Central memory CD8-positive, alpha-beta T cell (primary cell): Measurements from ENCODE around the gene ASCC3.

Source experiments
- ATAC-seq: fragments of 150-1000 bp; cut with Tn5 transposase; replicated peaks from 2 replicates; pipeline ENCODE4 v1.10.0; 2022; ENCODE audit warnings: mild to moderate bottlenecking, moderate FRiP score, moderate number of reproducible peaks; ENCODE audit not compliant: poor library complexity, severe bottlenecking; ENCODE audit errors: extremely low read depth
- DNase-seq, 2 donors: peaks; one replicate each; pipeline ENCODE4 v3.0.0; 2021; ENCODE audit warnings: low spot score in 2 of 2
- H3K27ac Mint-ChIP-seq: one replicate; pipeline ENCODE4 v1.8.0; 2022; ENCODE audit warnings: low read depth, mild to moderate bottlenecking, moderate library complexity, mixed read lengths
- H3K27me3 Mint-ChIP-seq: one replicate; pipeline ENCODE4 v1.8.0; 2022; ENCODE audit warnings: mixed read lengths
- H3K36me3 Mint-ChIP-seq: one replicate; pipeline ENCODE4 v1.8.0; 2022; ENCODE audit warnings: mild to moderate bottlenecking, moderate library complexity, mixed read lengths; ENCODE audit not compliant: insufficient read depth
- H3K4me1 Mint-ChIP-seq: one replicate; pipeline ENCODE4 v1.8.0; 2022; ENCODE audit warnings: mixed read lengths
- H3K4me3 Mint-ChIP-seq: one replicate; pipeline ENCODE4 v1.8.0; 2022; ENCODE audit warnings: mild to moderate bottlenecking, moderate library complexity, mixed read lengths
- H3K9me3 Mint-ChIP-seq: one replicate; pipeline ENCODE4 v1.8.0; 2022; ENCODE audit warnings: mixed read lengths

The ASCC3 gene

DNA sequence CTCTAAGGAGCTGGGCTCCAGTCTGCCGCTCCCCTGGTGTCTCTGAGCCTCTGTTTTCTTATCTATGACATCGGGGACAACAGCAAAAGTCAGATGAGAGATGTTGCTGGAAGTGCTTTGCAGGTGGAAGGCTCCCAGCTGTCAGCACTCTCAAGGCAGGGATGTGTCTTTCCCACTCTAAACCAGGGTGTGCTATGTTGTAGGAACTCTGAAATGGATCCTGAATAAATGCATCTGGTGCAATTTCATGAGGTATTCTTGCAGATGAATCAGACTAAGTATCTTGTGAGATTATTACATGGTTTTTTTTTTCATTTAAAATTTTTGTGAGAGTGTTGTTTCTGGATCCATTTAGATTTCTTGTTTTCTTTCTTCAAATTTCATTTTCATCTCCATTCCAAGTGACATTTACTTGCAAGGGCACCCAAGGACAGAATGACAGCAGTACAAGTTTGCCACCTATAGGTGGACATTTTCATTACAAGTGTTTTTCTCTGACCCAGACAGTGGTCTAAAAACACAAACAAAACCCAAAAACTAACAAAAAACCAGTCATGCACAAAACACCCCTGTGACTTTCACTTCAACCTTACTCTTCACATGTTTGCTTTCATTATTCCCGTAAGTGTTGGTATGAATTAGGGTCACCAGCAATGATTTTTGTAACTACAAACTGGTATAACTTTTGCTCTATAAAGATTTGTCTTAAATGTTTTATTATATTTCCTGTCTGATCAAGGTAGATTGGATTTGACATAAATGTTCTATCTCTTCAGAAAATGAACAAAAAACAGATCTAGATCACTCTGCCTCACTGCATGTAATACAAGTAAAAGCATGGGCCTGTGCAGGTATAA lies 401.7 kb downstream of the ASCC3 start:
- Mint-ChIP-seq H3K36me3 (no peaks in the 10 kb centered on the region), H3K4me3 (no peak overlapping the region), H3K27ac (no peak overlapping the region), H3K9me3 (no peaks in the 10 kb centered on the region), H3K4me1 (no peaks in the 10 kb centered on the region), H3K27me3 (peaks cover 8% of the 10 kb centered on the region)
- no peak for ATAC-seq
- DNase-seq = no peak

DNA sequence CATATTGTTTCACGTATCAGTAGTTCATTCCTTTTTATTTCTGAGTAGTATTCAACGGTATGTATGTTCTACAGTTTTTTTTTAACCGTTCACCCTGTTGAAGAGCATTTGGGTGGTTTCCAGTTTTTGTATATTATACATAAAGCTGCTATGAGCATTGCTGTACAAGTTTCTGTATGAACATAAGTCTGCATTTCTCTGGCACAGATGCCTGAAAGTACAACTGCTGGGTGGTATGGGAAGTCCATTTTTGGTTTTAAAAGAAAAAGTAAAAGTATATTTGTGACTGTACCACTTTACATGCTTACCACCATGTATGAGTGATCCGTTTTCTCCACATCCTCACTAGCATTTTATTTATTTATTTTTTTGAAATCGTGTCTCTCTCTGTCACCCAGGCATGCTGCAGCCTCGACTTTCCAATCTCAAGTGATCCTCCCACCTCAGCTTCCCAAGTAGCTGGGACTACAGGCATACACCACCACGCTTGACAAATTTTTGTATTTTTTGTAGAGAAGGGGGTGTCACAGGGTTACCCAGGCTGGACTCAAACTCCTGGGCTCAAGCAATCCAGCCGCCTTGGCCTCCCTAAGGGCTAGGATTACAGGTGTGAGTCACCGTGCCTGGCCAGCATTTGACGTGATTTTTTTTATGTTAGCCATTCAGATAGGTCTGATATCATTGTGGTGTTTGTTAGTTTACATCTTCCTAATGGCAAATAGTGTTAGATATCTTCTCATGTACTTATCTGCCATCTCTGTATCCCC lies 405.4 kb downstream of the ASCC3 start:
- Mint-ChIP-seq H3K36me3 (no peaks in the 10 kb centered on the region), H3K4me1 (no peaks in the 10 kb centered on the region), H3K27ac (no peak overlapping the region), H3K27me3 (peaks cover 32% of the 10 kb centered on the region), H3K9me3 (no peaks in the 10 kb centered on the region), H3K4me3 (no peak overlapping the region)
- DNase-seq = no peak
- ATAC-seq = no peak

DNA sequence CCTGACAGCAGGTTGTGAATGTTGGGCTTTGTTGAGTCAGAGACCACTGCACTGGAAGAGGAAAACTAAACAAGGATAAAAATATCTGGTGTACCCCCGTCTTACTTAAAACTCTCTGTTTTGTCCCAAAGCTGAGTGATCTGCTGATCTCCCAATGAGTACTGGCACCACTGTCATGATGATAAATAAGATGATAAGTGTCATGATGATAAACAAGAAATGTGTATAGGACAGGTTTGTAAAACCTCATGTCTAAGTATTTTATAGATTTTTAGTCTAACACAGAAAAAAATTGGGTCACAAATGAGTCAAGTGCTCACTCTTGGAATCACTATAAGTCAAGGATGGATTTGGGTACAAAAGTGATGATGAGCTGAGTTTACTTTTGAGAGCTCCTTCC lies 407.9 kb downstream of the ASCC3 start:
- Mint-ChIP-seq H3K27me3 (peaks cover 33% of the 10 kb centered on the region), H3K4me1 (no peaks in the 10 kb centered on the region), H3K36me3 (no peaks in the 10 kb centered on the region), H3K4me3 (no peak overlapping the region), H3K27ac (no peak overlapping the region), H3K9me3 (no peaks in the 10 kb centered on the region)
- no peak for DNase-seq
- ATAC-seq = no peak

DNA sequence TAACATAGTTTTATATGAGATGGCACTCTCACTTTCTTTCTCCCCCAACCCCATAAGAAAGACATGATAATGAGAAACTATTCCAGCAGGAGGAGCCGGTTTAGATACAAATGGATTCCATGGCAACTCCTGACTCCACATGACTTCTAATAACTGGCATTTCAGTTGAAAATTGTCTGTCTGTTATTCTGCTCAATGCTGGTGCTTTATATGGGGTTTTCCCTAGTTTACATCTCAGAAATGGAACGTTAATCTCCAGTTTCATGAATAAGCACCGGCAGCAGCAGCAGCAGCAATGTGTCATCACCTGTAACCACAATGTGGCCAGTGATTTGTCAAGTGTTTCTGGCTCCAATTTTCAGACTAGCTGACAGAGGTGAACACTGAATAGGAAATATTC lies 408.5 kb downstream of the ASCC3 start:
- no peaks in the 10 kb centered on the region for H3K4me1 Mint-ChIP-seq
- DNase-seq (no peak), ATAC-seq (no peak)
- H3K36me3 Mint-ChIP-seq = no peaks in the 10 kb centered on the region
- no peaks in the 10 kb centered on the region for H3K9me3 Mint-ChIP-seq
- no peak overlapping the region for H3K27ac Mint-ChIP-seq
- no peak overlapping the region for H3K4me3 Mint-ChIP-seq
- H3K27me3 Mint-ChIP-seq = peaks cover 33% of the 10 kb centered on the region

- DNase-seq (no peak), ATAC-seq (no peak)
- Mint-ChIP-seq H3K36me3 (peaks cover 7% of the 10 kb centered on the region), H3K4me3 (no peak overlapping the region), H3K27ac (no peak overlapping the region), H3K9me3 (no peaks in the 10 kb centered on the region), H3K4me1 (peaks cover 14% of the 10 kb centered on the region), H3K27me3 (peaks cover 25% of the 10 kb centered on the region)
Observed at GRCh38 chr6:100470422-100471120, 410.6 kb downstream of the ASCC3 start.

DNA sequence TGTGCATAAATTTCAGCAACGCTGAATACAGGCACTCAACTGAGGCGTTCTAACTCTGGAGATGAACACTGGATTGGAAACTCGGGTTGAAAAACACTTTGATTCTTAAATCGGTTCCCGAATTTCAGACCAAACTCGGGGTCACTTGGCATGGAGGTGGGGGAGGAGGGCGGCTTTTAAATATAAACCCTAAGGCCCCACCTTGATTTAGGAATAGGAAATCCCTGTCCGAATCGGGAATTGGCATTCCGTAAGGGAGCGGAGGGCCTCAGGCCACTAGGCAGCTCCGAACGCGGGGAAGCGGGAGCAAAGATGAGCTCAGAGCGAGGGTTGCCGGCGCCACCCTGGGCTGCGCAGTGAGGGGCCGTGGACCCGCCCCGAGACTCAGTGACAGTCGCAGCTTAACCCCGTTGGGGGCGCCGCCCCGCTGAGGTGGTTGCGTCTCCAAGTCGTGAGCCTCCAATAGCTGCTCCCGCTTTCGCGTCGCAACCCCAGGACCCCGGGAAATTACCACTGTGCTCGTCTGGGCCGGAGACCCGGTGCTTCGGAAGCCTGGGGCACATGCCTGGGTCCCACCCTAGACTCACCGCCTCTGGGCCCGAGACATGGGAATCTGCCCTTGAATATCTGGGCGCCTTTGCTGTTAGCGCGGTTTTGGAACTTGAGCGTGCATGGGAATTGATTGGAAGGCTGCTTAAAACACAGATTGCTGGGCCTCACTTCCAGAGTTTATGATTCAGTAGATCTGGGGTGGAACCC lies 411.8 kb downstream of the ASCC3 start:
- Mint-ChIP-seq H3K9me3 (no peaks in the 10 kb centered on the region), H3K36me3 (peaks cover 7% of the 10 kb centered on the region), H3K27ac (no peak overlapping the region), H3K4me1 (peaks cover 14% of the 10 kb centered on the region), H3K27me3 (peaks cover 25% of the 10 kb centered on the region), H3K4me3 (no peak overlapping the region)
- DNase-seq = no peak
- ATAC-seq = no peak

DNA sequence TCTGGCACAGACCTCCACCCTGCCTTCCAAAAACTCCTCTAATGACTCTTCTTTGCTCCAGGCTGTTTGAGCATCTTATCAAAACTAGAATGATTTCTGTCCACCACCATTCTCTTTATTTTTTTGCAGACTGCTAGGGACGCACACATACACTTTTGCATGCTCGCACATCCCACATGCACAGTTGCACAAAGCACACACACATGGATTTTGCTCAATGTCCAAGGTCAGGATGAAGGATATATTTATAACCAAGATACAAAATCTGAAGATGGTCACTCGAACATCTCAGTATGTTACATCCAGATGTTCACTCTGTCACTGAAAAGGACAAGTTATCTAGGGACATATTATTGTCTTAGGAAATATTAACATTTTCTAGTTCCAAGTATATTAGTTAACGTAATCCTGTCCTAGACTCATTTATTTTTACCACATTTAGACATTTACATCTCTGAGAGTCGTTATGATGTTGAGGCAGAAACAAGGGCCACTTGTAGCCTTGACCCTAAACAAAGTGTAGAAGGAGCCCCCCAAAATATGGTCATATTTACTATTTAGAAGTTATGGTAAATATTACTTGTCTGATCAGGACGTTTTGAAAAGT lies 413.0 kb downstream of the ASCC3 start:
- no peaks in the 10 kb centered on the region for H3K9me3 Mint-ChIP-seq
- ATAC-seq (no peak), DNase-seq (no peak)
- no peak overlapping the region for H3K4me3 Mint-ChIP-seq
- H3K4me1 Mint-ChIP-seq = peaks cover 14% of the 10 kb centered on the region
- peaks cover 10% of the 10 kb centered on the region for H3K36me3 Mint-ChIP-seq
- no peak overlapping the region for H3K27ac Mint-ChIP-seq
- peaks cover 15% of the 10 kb centered on the region for H3K27me3 Mint-ChIP-seq

- H3K27ac Mint-ChIP-seq = no peak overlapping the region
- no peak for ATAC-seq
- H3K9me3 Mint-ChIP-seq = no peaks in the 10 kb centered on the region
- H3K36me3 Mint-ChIP-seq = peaks cover 10% of the 10 kb centered on the region
- no peak for DNase-seq
- H3K4me1 Mint-ChIP-seq = peaks cover 14% of the 10 kb centered on the region
- peaks cover 15% of the 10 kb centered on the region for H3K27me3 Mint-ChIP-seq
- no peak overlapping the region for H3K4me3 Mint-ChIP-seq
Observed at GRCh38 chr6:100467129-100468015, 413.8 kb downstream of the ASCC3 start.

DNA sequence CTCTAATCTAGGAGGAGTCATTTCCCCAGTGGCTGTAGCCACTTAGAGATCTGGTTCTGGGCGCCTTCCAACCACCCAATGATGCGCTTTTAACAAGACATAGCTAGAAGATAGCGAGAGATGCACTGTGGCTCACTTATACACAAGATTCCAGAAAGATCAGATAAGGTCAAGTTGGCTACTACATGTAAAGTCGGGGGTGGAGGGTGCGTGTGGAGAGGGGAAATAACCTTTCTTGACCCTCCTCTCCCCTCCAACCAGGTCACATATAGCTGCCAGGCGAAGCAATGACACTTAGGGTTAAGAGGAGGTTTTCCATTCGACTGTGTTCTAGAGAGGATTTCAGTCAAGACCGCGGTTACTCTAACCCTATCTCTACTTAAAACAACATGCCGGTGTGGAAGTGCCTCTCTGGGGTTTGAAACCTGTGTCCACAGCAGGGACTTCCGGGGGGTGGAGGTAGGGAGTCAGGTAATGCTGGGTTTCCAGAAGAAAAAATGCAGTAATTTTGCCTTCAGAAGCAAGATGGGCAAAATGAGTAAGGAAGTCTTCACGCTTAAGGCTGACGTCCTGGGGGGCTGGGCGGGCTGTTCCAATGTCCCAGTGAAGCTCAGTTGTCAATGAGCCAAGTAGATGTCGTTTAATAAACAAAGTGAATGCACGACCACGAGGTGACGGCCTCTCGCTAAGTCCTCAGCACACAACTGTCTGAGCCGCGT lies 414.6 kb downstream of the ASCC3 start:
- peaks cover 20% of the 10 kb centered on the region for H3K4me1 Mint-ChIP-seq
- no peaks in the 10 kb centered on the region for H3K9me3 Mint-ChIP-seq
- no peak overlapping the region for H3K27ac Mint-ChIP-seq
- peaks cover 10% of the 10 kb centered on the region for H3K27me3 Mint-ChIP-seq
- no peak for DNase-seq
- H3K4me3 Mint-ChIP-seq = no peak overlapping the region
- no peak for ATAC-seq
- peaks cover 12% of the 10 kb centered on the region for H3K36me3 Mint-ChIP-seq

DNA sequence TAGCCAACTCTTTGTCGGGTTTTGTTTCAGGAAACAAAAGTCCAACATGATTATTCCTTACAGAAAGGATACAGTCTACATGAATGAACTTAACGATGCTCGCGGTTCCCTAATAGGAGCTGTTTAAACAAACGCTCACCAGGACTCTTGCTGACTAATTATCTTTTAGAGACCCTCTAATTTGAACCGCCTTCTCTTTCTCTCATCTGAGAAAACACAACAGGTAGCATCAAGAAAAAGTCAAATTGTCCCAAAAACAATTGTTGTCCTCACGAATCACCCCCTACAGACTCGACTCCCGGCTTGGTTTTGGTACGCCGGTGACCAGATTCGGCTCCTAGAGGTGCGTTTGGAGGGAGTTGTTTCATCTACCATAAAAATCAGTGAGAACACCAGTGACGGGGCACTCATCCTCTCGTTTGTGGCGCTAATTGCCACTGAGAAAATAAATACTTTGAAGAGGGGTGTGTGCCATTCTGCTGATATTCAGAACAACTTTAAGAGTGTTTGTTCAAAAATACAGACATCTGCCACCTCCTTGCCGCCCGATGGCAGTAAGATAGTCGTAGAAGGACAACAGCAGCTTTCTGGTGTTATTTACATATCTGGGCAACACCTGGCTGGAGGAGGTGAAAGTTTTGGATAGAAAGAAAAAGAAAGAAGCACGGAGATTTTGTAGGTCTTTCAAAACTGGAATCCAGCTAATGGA lies 415.3 kb downstream of the ASCC3 start:
- Mint-ChIP-seq H3K36me3 (peaks cover 12% of the 10 kb centered on the region), H3K27ac (no peak overlapping the region), H3K27me3 (peaks cover 3% of the 10 kb centered on the region), H3K4me1 (peaks cover 20% of the 10 kb centered on the region), H3K9me3 (no peaks in the 10 kb centered on the region), H3K4me3 (no peak overlapping the region)
- ATAC-seq = no peak
- no peak for DNase-seq
